ENCODE results near the gene LIMK1.

DNA sequence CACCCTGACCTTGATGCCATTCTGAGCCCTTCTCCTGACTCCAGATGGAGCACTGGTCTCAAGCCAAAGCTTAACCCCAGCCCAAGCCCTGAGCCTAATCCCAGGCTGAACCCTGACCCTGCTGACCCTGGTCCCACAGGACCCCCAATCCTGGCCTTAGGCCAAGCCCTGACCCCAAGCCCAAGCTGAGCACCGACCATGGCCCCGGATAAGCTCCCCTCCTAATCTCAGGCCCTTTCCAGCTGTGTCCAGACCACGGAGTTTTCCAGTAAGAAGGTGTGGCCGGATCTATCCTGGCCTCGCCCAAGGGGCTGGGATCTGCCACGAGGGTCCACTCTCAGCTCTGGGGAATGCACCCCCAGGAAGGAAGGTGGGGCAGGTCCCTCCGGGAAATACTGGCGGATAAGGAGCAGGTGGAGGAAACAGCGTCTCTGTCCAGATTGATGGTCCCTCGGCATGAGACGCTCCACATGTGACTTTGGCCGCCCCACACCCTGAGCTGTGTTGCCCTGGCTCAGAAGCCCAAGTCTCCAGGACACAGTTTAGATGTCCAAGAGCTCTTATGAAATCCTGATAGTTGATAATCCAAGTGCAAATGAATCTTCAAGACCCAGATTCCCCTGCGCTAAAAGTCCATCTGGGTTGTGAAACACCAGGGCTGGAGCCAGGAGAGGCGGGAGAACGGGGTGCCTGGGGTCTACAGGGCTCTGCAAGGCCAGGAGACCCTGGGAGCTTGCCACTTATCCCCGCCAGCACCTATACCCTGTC lies 45.2 kb upstream of the LIMK1 start:
- TF ChIP-seq CEBPB (IDR thresholded peaks at IDR 0.05; ENCODE audit: low read depth) (no peak), EZH2 (IDR thresholded peaks at IDR 0.05) (no peak), POLR2A (IDR thresholded peaks at IDR 0.05; ENCODE audit: borderline replicate concordance, extremely low read depth, insufficient read depth, insufficient read length) (no peak), RAD21 (IDR thresholded peaks at IDR 0.05; ENCODE audit: low read depth) (no peak), EZH2phosphoT487 (IDR thresholded peaks at IDR 0.05; ENCODE audit: borderline replicate concordance) (no peak), SIN3A (IDR thresholded peaks at IDR 0.05; ENCODE audit: low read depth) (no peak), POLR2AphosphoS5 (IDR thresholded peaks at IDR 0.05; ENCODE audit: low read depth, low read length) (no peak), SP1 (IDR thresholded peaks at IDR 0.05; ENCODE audit: low read depth) (no peak), JUND (IDR thresholded peaks at IDR 0.05) (no peak)
- TF ChIP-seq, protein P1, sequence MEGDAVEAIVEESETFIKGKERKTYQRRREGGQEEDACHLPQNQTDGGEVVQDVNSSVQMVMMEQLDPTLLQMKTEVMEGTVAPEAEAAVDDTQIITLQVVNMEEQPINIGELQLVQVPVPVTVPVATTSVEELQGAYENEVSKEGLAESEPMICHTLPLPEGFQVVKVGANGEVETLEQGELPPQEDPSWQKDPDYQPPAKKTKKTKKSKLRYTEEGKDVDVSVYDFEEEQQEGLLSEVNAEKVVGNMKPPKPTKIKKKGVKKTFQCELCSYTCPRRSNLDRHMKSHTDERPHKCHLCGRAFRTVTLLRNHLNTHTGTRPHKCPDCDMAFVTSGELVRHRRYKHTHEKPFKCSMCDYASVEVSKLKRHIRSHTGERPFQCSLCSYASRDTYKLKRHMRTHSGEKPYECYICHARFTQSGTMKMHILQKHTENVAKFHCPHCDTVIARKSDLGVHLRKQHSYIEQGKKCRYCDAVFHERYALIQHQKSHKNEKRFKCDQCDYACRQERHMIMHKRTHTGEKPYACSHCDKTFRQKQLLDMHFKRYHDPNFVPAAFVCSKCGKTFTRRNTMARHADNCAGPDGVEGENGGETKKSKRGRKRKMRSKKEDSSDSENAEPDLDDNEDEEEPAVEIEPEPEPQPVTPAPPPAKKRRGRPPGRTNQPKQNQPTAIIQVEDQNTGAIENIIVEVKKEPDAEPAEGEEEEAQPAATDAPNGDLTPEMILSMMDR (IDR thresholded peaks at IDR 0.05 in 2 of 3, conservative IDR thresholded peaks at IDR 0.05 in 1 of 3; ENCODE audit: borderline replicate concordance in 1 of 3, insufficient read depth in 1 of 3, low read depth in 2 of 3, low read length in 2 of 3): no peak
- TF ChIP-seq, protein P2, sequence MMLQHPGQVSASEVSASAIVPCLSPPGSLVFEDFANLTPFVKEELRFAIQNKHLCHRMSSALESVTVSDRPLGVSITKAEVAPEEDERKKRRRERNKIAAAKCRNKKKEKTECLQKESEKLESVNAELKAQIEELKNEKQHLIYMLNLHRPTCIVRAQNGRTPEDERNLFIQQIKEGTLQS (IDR thresholded peaks at IDR 0.05): no peak
- TF ChIP-seq, protein P3, sequence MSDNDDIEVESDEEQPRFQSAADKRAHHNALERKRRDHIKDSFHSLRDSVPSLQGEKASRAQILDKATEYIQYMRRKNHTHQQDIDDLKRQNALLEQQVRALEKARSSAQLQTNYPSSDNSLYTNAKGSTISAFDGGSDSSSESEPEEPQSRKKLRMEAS (IDR thresholded peaks at IDR 0.05): no peak
- TF ChIP-seq, protein P4, sequence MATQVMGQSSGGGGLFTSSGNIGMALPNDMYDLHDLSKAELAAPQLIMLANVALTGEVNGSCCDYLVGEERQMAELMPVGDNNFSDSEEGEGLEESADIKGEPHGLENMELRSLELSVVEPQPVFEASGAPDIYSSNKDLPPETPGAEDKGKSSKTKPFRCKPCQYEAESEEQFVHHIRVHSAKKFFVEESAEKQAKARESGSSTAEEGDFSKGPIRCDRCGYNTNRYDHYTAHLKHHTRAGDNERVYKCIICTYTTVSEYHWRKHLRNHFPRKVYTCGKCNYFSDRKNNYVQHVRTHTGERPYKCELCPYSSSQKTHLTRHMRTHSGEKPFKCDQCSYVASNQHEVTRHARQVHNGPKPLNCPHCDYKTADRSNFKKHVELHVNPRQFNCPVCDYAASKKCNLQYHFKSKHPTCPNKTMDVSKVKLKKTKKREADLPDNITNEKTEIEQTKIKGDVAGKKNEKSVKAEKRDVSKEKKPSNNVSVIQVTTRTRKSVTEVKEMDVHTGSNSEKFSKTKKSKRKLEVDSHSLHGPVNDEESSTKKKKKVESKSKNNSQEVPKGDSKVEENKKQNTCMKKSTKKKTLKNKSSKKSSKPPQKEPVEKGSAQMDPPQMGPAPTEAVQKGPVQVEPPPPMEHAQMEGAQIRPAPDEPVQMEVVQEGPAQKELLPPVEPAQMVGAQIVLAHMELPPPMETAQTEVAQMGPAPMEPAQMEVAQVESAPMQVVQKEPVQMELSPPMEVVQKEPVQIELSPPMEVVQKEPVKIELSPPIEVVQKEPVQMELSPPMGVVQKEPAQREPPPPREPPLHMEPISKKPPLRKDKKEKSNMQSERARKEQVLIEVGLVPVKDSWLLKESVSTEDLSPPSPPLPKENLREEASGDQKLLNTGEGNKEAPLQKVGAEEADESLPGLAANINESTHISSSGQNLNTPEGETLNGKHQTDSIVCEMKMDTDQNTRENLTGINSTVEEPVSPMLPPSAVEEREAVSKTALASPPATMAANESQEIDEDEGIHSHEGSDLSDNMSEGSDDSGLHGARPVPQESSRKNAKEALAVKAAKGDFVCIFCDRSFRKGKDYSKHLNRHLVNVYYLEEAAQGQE (IDR thresholded peaks at IDR 0.05; ENCODE audit: low read depth): no peak

All from HCT116 (cell line).